Gastrocnemius medialis (tissue), 4 donors: ENCODE data around the gene RFPL3. TPM values are rescaled to one million over a fixed set of nuclear protein-coding genes. Genes with fewer than 3 reads are reported as not detected.
A peak's percentile ranks its signal among the peaks of the same experiment; 100 is the strongest.

Experiments
- ATAC-seq, 2 donors: fragments of 150-250 bp; one replicate each; pipeline ENCODE4 v1.9.1; 2016
- DNase-seq, 2 donors: peaks; one replicate each; pipeline ENCODE4 v3.0.0-alpha.2; 2019
- H3K27ac ChIP-seq, 4 donors: fragments of 200-600 bp; sonication (generic); 1 replicate in 1 of 4; 2 replicates in 3 of 4; pipeline ENCODE4 v1.5.1; 2016 to 2018; ENCODE audit warnings: mild to moderate bottlenecking in 2 of 4, moderate library complexity in 1 of 4
- H3K27me3 ChIP-seq, 3 donors: fragments of 200-600 bp; sonication (generic) in 2 of 3; 1 replicate in 1 of 3; 2 replicates in 2 of 3; pipeline versions ENCODE4 v1.5.1 to v1.6.0; 2016 to 2019; ENCODE audit warnings: mild to moderate bottlenecking in 1 of 3, moderate library complexity in 1 of 3
- H3K36me3 ChIP-seq, 2 donors: fragments of 200-600 bp; sonication (generic) in 1 of 2; one replicate each; pipeline ENCODE4 v1.5.1; 2017 to 2018
- H3K4me1 ChIP-seq, 2 donors: fragments of 200-600 bp; sonication (generic) in 1 of 2; one replicate each; pipeline ENCODE4 v1.5.1; 2016 to 2017; ENCODE audit warnings: mild to moderate bottlenecking in 2 of 2
- H3K4me3 ChIP-seq, 4 donors: fragments of 200-600 bp; sonication (generic) in 3 of 4; 1 replicate in 1 of 4; 2 replicates in 3 of 4; pipeline ENCODE4 v1.5.1; 2016 to 2019; ENCODE audit warnings: mild to moderate bottlenecking in 2 of 4
- H3K9me3 ChIP-seq, 3 donors: fragments of 200-600 bp; sonication (generic) in 2 of 3; 1 replicate in 1 of 3; 2 replicates in 2 of 3; pipeline ENCODE4 v1.5.1; 2016 to 2019
- POLR2A ChIP-seq, 2 donors: fragments of 450-650 bp; IDR thresholded peaks; one replicate each; pipeline ENCODE4 v1.6.1; 2017; ENCODE audit warnings: antibody characterized with exemption in 2 of 2, mild to moderate bottlenecking in 2 of 2, moderate library complexity in 2 of 2
- in situ Hi-C, 4 donors: fragments of 200-750 bp; cut with MboI; loops; one replicate each; pipeline versions ENCODE4 v1.15.0 to v1.8.0; 2017; ENCODE audit warnings: low sequenced_read_pairs in 4 of 4
- intact Hi-C: fragments of 100-400 bp; cut with DNase I; formaldehyde crosslinking; loops from one replicate; pipeline ENCODE4 v1.15.1; 2023; ENCODE audit warnings: low total_unique reads
- total RNA-seq, 4 donors: library from RNA; depleted of rRNA; stranded (reverse); fragments of >200 nt; gene quantifications; one replicate each; pipeline versions ENCODE4 v1.1.0 to v1.2.3, GENCODE V29; 2016
- TF ChIP-seq, protein P1 (sequence below), 5 experiments: fragments of 450-650 bp in 3 of 5; fragments of 200-600 bp in 2 of 5; sonication (generic) in 2 of 5; IDR thresholded peaks in 4 of 5; conservative IDR thresholded peaks in 1 of 5; 1 replicate in 4 of 5; 2 replicates in 1 of 5; pipeline ENCODE4 v1.5.1; 2016 to 2019; ENCODE audit warnings: antibody characterized with exemption in 5 of 5, mild to moderate bottlenecking in 3 of 5, moderate library complexity in 3 of 5

The RFPL3 gene
- total RNA-seq, 4 donors from 2014 or later = not detected

DNA sequence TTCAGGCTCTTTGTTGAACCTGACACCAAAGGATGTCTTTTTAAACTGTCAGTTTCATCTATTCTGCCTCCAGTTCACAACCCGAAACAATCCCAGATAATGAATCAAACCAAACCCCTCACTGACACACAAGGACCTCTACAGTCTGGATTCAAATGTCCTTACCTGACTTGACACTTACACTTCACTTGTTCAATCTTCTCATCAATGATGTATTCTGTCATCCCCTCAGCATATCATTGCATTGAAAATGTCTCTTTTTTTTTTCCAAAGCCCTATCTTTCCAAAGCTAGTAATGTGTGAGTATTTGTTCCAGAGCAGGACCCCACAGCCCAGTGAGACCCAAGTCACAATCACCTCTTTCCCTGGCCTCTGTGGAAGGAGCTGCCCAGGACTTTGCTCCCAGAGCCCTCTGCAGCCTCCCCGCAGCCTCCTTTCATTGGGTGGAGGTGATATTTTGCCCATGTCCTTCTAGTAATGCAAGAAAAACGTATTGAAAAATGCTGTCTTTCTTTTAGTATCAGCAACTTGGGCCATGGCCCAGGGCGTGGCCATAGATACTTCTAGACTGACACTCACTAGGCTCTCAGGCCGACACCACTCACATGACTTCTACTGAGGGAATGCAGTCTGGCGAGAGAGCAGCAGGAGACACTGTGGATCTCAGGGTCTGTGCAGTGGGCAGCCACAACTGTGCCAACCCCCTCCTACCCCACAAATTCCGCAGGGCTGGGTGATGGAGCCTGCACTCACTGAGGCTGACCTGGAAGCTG is 18.2 kb downstream of the RFPL3 start:
- no peaks in the 10 kb centered on the region for H3K9me3 ChIP-seq
- intact Hi-C loops = no loop called here
- H3K4me1 ChIP-seq = no peaks in the 10 kb centered on the region
- TF ChIP-seq, protein P1, sequence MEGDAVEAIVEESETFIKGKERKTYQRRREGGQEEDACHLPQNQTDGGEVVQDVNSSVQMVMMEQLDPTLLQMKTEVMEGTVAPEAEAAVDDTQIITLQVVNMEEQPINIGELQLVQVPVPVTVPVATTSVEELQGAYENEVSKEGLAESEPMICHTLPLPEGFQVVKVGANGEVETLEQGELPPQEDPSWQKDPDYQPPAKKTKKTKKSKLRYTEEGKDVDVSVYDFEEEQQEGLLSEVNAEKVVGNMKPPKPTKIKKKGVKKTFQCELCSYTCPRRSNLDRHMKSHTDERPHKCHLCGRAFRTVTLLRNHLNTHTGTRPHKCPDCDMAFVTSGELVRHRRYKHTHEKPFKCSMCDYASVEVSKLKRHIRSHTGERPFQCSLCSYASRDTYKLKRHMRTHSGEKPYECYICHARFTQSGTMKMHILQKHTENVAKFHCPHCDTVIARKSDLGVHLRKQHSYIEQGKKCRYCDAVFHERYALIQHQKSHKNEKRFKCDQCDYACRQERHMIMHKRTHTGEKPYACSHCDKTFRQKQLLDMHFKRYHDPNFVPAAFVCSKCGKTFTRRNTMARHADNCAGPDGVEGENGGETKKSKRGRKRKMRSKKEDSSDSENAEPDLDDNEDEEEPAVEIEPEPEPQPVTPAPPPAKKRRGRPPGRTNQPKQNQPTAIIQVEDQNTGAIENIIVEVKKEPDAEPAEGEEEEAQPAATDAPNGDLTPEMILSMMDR (IDR thresholded peaks at IDR 0.05 in 4 of 5, conservative IDR thresholded peaks at IDR 0.05 in 1 of 5) = no peak
- TF ChIP-seq POLR2A (IDR thresholded peaks at IDR 0.05) = no peak
- no peak for ATAC-seq
- DNase-seq = no peak
- H3K27me3 ChIP-seq = no peaks in the 10 kb centered on the region
- no peaks in the 10 kb centered on the region for H3K36me3 ChIP-seq
- no peak overlapping the region for H3K27ac ChIP-seq
- H3K4me3 ChIP-seq = no peak overlapping the region
- in situ Hi-C loops = no loop called here

GRCh38 chr22:32376681-32377080 is 19.0 kb downstream of the RFPL3 start:
- DNase-seq = no peak
- no peak overlapping the region for H3K27ac ChIP-seq
- in situ Hi-C loops (no loop called here), intact Hi-C loops (no loop called here)
- no peak overlapping the region for H3K4me3 ChIP-seq
- H3K27me3 ChIP-seq = no peaks in the 10 kb centered on the region
- no peak for TF ChIP-seq POLR2A (IDR thresholded peaks at IDR 0.05)
- TF ChIP-seq, protein P1 (IDR thresholded peaks at IDR 0.05 in 4 of 5, conservative IDR thresholded peaks at IDR 0.05 in 1 of 5) = no peak
- no peak for ATAC-seq
- no peaks in the 10 kb centered on the region for H3K36me3 ChIP-seq
- H3K4me1 ChIP-seq = no peaks in the 10 kb centered on the region
- H3K9me3 ChIP-seq = no peaks in the 10 kb centered on the region

GRCh38 chr22:32378707-32379272 is 21.1 kb downstream of the RFPL3 start:
- no peak for TF ChIP-seq POLR2A (IDR thresholded peaks at IDR 0.05)
- TF ChIP-seq, protein P1 (IDR thresholded peaks at IDR 0.05 in 4 of 5, conservative IDR thresholded peaks at IDR 0.05 in 1 of 5) = peak in 1 of 5 experiments; percentile 29
- H3K4me1 ChIP-seq = no peaks in the 10 kb centered on the region
- in situ Hi-C loops (no loop called here), intact Hi-C loops (no loop called here)
- no peak for DNase-seq
- H3K9me3 ChIP-seq = no peaks in the 10 kb centered on the region
- no peak for ATAC-seq
- H3K4me3 ChIP-seq = no peak overlapping the region
- no peaks in the 10 kb centered on the region for H3K36me3 ChIP-seq
- H3K27ac ChIP-seq = no peak overlapping the region
- H3K27me3 ChIP-seq = no peaks in the 10 kb centered on the region

- H3K27me3 ChIP-seq = no peaks in the 10 kb centered on the region
- no peaks in the 10 kb centered on the region for H3K4me1 ChIP-seq
- DNase-seq = no peak
- ATAC-seq = no peak
- H3K4me3 ChIP-seq = no peak overlapping the region
- H3K36me3 ChIP-seq = no peaks in the 10 kb centered on the region
- no peak for TF ChIP-seq POLR2A (IDR thresholded peaks at IDR 0.05)
- TF ChIP-seq, protein P1 (IDR thresholded peaks at IDR 0.05 in 4 of 5, conservative IDR thresholded peaks at IDR 0.05 in 1 of 5) = no peak
- in situ Hi-C loops (no loop called here), intact Hi-C loops (no loop called here)
- no peak overlapping the region for H3K27ac ChIP-seq
- no peaks in the 10 kb centered on the region for H3K9me3 ChIP-seq
Measured at GRCh38 chr22:32380991-32381390, 23.3 kb downstream of the RFPL3 start.
